ENCODE results near the gene TST. TPM values are rescaled to one million over a fixed set of nuclear protein-coding genes. Genes with fewer than 3 reads are reported as not detected.
"Not testable (repeated sequence)": the region's sequence is repeated elsewhere in the genome, so short reads cannot be mapped to it uniquely, and the experiment has no call there.

TST gene
- total RNA-seq, 1 donor from 2014 or later, result 63.1 TPM

DNA sequence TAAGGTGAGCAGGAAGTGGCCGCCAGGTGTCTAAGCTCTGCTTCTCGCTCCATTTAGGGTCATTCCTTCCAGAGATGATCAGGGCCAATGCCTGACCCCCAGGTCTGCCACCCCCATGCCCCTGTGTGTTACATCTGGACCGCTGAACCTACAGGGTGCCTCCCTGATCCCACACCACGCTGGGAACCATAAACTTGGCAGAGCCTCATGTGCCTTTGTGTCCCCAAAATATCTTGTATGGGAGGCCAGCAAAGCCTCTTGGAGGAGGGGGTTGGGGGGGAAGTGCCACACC lies 3.7 kb downstream of the TST start:
- no peak for DNase-seq (ENCODE audit: low read depth in 2 of 2)

DNA sequence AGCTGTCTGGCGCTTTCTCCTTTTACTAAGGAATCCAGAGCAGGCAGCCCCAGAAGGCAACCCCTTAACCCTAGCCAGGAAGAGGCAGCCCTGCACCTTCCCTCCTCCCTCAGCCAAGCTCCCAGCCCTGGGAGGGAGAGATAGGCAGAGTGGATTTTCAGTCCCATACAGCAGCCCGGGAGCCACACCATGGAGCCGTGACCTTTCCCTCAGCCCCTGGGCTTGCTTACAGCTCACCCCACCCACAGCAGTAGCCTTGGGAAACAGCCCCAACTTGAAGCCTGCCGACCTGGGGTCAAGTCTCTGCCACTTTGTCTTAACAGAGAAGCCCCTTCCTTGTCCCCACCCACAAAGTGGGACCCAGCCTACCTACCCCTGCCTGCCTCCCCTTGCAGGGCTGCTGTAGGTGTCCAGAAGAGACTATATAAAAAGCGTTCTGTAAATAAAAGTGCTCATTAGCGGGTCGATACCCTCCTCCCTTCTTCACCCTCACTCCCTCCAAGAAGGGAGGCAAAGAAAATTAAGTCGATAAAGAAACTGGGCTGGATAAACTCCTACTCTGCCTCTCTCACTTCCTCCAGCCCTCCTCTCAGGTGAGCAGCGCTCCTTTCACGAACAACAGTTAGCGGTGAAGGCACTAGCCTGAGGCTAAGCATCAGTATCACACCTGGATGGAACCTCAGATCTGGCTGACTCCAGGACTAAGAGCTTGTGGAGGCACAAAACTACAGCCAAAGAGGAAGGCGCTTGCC lies 4.2 kb downstream of the TST start:
- no peak for DNase-seq (ENCODE audit: low read depth in 2 of 2)

DNA sequence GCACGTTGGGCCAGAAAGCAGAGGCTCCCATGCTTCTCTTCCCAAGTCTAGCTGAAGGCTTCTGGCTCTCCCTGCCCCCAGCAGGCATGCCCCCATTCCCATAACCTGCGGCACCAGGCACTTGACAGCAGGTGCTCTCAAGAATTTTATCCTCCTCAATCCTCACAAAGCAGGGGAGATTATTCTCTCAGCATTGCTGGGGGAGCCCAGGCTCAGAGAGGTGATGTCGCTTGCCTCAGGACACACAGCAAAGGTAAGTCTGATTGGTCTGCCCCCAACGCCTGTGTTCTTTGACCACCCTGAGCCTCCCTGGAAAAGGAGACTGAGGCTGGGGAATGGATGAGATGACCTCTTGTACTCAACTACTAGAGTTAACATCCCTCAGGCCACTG lies 4.8 kb downstream of the TST start:
- no peak for DNase-seq (ENCODE audit: low read depth in 2 of 2)

DNA sequence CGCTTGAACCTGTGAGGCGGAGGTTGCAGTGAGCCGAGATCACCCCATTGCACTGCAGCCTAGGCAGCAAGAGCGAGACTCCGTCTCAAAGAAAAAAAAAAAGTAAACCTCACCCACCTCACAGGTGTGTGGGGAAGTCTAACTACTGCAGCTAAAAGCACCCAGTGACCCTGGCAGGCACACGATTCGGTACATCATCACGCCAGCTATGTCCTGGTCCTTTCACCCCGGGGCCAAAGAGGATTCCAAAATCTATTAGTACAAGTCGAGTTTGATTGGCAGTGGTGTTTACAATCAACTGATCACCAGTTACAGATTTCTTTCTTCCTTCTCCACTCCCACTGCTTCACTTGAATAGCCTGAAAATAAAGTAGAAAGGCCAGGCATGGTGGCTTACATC lies 6.3 kb downstream of the TST start:
- no peak for DNase-seq (ENCODE audit: low read depth in 2 of 2)

DNA sequence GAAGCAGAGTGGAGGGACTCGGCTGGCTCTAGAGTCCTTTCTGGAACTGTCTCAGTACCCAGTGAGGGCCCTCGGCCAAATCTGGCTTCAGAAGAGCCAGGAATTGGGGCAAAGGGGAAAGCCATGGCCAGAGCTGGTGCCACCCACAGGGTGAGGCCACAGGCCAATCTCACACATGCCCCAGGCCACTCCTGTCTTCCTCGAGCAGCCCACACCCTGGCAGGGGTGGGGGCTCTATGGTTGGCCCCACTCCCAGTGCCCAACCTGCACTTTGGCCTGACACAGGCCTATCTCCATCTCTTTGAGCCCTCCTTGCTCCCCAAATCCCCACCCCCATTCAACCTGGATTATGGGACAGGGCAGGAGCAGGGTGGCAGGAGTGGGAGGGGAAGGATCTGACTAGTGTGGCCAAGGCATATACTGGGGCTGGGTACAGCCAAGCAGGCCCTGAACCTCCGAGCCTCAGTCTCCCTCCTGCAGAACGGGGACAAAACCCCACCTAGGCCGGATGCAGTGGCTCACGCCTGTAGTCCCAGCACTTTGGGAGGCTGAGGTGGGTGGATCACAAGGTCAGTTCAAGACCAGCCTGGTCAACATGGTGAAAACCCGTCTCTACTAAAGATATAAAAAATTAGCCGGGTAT lies 6.9 kb downstream of the TST start:
- DNase-seq (ENCODE audit: low read depth in 2 of 2), result no peak

DNA sequence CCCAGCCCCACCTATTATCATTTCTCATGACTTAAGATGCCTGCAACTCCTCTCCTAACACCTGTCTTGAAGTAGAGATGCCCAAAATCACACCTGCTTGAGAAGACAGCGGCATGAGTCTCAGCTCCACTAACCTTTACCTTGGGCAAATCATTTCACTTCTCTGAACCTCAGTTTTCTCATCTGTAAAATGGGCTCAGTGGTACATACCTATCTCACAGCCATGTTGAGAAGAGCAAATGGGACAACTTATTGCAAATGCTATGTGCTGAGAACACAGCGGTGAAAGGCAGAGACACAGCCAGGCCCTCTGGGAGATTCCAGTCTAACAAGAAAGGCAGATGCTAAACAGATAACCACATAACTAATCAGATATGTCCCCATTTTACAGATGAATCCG lies 7.8 kb downstream of the TST start:
- DNase-seq (ENCODE audit: low read depth in 2 of 2), result no peak

DNA sequence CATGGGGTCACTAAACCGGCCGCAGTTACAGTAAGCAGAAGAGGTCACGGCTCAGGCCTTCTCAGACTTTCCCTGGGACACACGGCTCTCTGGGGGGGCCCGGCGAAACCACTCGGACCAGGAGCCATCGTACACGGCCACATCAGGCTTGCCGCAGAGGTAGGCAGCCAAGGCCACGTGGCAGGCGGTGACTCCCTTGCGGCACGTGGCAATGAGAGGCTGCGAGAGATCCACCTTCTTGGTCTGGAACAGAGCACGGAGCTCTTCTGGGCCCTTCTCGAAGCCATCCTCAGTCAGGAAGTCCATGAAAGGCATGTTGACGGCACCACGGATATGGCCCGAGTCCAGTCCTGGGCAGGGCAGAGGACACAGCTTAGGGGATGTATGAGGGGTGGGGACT lies 8.3 kb downstream of the TST start:
- DNase-seq (ENCODE audit: low read depth in 2 of 2), result no peak

DNA sequence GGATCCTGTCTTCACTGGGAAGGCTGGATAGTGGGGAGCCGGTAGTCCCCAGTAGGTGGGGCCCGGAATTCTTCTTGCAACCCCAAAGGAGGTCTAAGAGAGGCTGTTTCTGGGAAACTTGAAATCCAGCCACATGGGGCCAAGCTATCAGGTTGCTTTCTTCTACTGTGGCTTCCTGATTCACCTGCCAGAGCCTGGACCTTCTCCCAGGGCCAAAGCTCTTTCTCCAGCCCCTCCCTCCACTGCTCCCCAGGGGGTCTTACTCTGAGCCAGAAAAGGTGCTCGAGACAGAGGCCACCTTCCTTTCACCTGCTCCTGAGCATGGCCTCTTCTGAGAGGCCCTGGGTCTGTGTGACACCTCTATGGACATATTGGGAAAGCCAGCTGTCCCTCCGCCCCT lies 9.1 kb downstream of the TST start:
- no peak for DNase-seq (ENCODE audit: low read depth in 2 of 2)

DNA sequence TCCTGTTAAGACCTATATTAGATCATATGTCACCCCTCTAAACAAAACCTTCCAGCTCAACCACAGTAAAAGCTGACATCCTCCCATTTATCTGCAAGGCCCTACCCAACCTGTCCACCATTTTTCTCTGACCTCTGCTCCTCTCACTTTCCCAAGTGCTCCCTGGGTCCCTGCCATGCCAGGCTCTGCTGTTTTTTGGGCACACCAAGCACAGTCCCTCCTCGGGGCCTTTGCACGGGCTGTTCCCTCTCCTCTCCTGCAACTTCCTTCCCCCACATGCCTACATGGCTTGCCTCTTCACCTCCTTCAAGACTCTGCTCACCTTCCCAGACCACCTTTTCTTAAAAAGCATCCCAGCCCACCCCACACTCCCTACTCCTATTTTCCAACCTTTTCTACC lies 9.8 kb downstream of the TST start:
- no peak for DNase-seq (ENCODE audit: low read depth in 2 of 2)

DNA sequence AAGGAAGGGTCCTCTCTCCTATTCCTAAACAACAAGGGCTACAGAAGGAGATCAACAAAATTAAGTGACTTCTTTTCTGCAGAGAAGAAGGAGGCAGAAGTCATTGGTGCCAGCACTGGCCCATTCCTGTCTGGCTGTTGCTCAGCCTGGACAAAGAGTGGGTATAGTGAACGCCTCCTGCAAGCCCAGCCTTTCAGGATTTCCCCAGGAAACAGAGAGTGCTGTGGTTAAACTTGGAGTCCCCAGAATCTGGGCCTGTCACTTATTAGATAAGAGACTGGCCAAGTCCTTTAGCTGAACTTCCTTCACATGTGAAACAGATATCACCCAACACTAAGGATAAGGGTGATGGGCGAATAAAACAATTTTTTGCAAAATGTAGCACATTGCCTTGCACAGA lies 10.9 kb downstream of the TST start:
- peak; percentile 14 to 44 for DNase-seq (ENCODE audit: low read depth in 2 of 2)

DNA sequence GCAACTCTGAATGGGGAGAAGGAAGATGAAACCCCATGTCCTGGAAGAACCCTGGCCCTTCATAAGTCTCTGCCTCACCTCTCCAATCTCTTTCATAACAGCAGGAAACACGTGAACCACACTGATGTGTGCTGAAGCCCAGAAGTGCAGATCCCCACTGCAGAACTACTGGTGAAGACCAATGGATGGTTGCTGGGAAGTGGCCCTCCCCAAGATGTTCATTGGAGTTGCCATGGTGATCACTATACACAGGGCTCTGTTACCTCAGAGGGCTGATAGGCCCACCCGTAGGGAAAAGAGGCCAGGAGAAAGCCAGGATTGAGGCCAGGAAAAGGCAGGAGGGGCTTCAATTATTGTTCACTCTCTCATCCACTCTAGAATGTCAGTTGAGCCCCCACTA lies 11.6 kb downstream of the TST start:
- DNase-seq (ENCODE audit: low read depth in 2 of 2), result peak; percentile 17 to 42

DNA sequence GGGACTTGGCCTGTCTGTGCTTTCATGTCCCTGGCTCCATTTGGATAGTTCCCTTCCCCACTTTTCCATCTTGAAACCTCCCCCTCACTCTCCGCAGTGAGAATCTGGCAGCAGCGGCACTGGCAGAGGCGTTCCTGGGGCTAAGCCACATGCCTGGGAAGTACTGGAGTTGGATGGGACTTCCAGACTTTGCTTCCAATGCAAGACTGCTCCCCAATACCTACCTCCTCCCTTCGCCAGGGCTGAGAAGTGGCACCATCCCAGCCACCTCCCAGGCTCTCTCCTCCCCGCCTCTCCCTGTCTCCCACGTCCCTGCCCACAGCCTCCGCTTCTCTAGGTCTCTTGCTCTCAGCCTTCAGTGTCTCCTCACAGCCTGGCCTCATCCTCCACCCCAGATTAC lies 16.6 kb downstream of the TST start:
- DNase-seq (ENCODE audit: low read depth in 2 of 2), result no peak

DNA sequence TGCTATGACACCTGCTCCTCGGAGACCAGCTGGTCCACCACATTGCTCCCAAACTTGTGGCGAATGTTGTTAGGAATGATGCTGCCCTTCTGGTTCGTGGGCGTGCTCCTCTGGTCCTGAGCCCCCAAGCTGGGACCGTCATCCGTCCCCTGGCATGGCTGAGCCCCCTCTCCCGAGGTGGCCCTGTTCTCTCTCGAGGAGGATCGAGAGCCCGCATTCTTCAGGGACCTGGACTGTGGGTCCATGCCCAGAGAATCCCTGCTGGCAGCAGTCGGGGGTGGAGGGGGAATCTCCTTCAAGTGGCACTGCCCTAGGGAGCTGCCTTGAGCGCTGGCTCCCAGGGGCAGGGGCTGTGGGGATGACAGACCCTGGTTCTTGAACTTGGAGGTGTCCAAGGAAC lies 17.4 kb downstream of the TST start:
- no peak for DNase-seq (ENCODE audit: low read depth in 2 of 2)

DNA sequence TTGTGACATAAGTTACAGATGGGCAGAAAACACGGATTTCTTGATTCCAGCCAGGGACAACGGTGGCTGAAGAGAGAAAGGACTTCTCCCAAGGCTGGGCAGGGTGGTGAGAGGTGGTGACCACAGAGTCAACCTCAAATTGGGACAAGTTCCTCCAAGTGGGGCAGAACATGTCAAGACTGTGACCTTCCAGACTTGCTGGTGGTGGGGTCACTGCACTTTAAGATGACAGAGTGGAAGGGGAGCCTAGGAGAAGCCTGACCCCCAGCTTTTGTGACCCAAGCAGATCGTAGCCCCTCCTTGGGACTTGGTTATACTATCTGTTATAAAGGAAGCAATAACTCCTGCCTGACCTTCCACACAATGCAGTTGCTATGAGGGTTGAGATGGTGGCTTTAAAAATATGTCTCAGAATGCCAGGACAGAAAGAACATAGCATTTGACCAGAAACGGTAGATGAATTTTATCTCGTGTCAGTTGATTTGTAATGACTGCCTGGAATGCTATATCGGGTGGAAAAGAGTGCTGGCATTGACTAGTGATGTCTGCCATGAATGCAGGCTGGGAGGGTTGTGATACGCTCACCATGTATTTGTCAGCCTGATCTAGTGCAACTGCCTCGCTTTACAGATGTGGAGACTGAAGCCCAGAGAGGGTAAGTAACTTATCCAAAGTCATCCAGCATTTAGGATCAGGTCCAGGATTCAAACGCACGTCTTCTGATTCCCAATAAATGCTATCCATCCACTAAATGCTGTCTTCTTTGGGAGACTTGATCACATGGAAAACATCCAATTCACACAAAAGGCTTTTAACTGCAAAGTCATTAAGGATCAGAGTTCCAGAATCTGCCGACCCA lies 18.3 kb downstream of the TST start:
- no peak for DNase-seq (ENCODE audit: low read depth in 2 of 2)

DNA sequence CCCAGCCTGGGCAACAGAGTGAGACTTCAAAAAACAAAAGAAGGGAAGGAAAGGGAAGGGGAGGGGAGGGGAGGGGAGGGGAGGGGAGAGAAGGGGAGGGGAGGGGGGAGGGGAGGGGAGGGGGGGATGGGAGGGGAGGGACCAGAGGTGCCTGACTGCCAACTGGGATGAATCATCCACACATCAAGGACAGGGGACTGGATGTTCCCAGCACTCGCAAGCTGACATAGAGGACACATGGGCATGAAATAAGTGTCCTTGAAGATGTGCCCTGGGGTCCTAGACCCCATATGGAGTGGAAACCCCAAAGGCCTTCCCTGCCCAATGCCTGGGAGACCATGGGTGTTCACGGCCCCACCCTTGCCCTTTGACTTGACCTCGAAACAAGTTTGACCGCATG lies 19.8 kb downstream of the TST start:
- DNase-seq (ENCODE audit: low read depth in 2 of 2), result no peak

DNA sequence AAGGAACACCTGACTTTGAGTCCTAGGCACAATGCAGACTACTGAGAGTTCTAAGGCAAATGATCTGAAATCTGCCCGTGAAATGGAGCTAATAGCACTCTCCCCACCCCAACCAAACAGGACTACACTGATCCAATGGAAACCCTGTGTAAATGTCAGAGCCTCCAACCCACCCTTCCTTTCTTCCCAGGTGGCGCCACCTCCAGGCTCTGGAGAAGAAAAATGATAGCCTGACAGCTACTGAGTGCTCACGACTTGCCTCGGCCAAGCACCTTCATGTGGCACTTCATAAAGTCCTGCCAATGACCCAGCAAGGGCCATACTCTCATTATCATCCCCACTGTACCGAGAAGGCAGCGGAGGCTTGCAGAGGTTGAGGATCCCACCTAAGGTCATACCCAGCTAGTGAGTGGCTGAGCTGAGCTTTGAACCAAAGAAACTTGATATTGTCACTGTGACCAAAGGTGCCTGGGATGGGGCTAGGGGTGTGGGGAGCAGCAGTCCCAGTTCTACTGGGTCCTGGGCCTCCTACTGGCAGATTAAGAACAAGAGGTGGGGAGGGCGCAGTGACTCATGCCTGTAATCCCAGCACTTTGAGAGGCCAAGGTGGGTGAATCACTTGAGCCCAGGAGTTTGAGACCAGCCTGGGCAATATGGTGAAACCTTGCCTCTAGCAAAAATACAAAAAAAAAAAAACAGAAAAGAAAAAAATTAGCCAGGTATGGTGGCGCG lies 20.5 kb downstream of the TST start:
- DNase-seq (ENCODE audit: low read depth in 2 of 2), result no peak

DNA sequence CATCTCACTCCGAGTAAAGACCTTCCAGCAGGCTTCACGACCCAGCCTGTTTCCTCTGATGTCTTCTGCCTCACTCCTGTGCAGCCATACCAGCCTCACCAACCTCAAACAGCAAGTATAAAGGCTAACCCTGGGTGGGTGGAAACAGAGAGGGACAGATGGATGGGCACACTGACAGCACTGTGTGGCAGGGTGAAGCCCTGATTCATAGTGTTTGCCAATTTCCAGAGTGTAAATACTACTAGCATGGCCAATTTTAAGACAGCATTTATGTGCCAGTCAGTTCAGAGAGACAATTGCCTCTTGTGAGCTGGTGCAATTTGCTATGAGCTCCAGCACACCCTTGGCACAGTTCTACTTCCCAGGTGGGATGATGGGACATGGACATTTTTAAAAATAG lies 21.5 kb downstream of the TST start:
- no peak for DNase-seq (ENCODE audit: low read depth in 2 of 2)

DNA sequence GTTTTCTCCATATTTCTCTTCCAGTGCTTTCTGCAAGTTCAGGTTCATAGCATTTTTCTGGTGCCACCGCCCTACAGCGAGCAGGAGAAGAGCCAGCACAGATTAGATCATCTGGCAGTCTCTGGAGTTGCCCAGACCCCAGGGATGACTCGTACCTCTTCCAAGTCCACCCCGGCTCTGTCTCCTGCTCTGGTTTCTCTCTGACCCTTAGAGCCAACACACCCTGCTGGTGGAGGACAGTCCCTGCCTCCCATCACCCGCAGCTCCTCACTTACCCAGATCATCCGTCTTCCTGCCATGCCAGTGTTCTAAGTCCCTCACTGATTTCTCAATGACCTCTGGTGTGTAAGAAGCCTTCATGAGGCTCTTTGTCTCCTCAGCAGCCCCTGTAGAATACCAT lies 28.0 kb downstream of the TST start:
- DNase-seq (ENCODE audit: low read depth in 2 of 2), result no peak

DNA sequence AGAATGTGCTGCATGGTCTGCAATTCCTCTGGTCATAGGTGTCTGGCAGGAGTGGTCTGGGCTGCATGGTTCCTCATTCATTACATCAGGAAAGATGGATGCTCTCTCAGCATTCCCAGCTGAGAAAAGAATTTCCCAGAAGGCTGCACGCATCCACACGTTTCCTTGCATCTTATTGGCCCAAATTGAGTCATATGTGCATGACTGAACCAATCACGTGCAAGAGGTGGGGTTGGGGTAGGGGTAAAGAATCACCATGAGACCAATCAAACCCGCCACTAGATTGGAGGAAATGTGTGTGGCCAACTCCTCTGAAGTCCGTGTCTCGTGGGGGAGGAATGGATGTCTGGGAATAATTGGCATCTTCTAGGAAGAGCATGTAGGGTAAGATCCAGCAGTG lies 28.8 kb downstream of the TST start:
- DNase-seq (ENCODE audit: low read depth in 2 of 2), result no peak

DNA sequence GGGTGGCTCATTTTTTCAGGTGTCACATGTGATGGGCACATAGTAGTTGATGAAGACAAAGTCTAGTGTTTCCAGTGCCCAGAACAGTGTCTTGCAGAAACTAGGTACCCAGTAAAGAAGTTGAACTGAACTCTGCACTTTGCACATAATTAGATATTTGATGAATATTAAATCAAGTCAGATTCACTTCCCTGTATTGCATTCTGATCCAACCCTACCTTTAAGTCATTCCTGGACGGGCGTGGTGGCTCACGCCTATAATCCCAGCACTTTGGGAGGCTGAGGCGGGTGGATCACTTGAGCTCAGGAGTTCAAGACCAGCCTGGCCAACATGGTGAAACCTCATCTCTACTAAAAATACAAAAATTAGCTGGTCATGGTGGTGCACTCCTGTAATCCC lies 30.2 kb downstream of the TST start:
- not testable (repeated sequence) for DNase-seq (ENCODE audit: low read depth in 2 of 2)

DNA sequence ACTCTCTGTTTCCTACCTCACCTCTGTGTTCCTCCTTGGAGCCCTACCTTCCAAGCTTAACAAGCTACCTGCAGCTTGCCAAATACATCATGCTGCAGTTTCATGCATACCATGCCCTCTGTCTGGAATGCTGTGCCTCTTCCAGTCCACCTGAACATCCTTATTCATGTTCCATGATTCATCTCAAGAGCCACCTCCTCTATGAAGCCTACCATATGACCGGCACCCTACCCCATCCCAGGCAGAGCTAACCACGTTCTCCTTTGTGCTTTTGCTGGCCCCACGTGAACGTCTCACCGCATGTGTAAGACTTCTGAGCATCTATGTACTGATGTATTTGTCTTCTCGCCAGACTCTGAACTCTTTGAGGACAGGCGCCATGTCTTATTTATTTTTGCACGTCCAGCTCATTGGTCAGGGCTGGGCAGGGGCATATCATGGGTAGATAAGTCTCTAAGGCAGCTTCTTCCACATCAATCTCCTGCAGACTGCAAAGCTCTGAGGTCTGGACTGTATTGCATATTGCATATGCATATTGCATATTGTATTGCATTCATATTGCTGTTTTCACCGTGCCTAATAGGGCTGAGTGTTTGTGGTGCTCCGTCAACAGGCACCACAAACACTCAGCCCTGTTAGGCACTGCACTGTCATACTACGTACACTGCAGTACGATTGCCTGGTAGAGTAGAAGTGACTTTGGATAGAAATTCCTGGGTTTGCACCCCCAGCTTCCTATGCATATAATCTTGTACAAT lies 31.0 kb downstream of the TST start:
- DNase-seq (ENCODE audit: low read depth in 2 of 2), result no peak

Data from lung microvascular endothelial cell (primary cell).